Spleen (tissue), 7 donors: ENCODE data around the gene KLHDC8B.

Experiments
- POLR2A ChIP-seq, 3 donors: fragments of 450-650 bp; IDR thresholded peaks; one replicate each; pipeline ENCODE4 v1.5.1; 2017; ENCODE audit warnings: antibody characterized with exemption in 3 of 3, mild to moderate bottlenecking in 1 of 3
- POLR2AphosphoS5 ChIP-seq, 3 donors: sonication (generic); formaldehyde crosslinking; IDR thresholded peaks; one replicate each; pipeline ENCODE4 v1.5.1; 2017; ENCODE audit warnings: antibody characterized with exemption in 3 of 3
- TF ChIP-seq, protein P1 (sequence below), 11 experiments: fragments of 200-600 bp in 7 of 11; fragments of 450-650 bp in 4 of 11; sonication (generic) in 4 of 11; IDR thresholded peaks in 8 of 11; conservative IDR thresholded peaks in 3 of 11; 1 replicate in 7 of 11; 2 replicates in 4 of 11; pipeline versions ENCODE4 v1.4.0 to v1.8.0; 2016 to 2021; ENCODE audit warnings: antibody characterized with exemption in 11 of 11, inconsistent platforms in 4 of 11, mild to moderate bottlenecking in 1 of 11
- donor health status: DM: no; HTN: no; CAD: no; lungs with moderate emphysema.
- donor health status: DM: no; HTN: no; CAD: no.
- donor health status: DM: no; HTN: no; CAD: no.

DNA sequence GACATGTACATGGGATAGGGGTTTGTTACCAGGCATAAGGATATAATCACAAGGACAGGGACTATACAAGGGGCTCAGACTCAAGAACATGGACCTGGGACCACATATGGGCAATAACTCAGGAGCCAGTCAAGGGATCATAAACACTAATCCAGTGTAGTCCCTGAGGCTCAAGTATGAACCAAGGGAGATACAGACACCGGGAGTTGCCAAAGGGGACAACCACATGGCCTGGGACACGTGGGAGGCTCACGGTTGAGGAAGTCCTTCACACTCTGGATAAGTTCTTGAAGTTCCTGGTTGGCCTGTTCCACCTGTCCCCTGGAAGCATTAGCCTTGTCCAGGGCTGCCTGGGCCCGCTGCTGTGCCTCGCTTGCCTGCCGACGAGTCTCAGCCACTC is 48.9 kb upstream of the KLHDC8B start:
- TF ChIP-seq, protein P1, sequence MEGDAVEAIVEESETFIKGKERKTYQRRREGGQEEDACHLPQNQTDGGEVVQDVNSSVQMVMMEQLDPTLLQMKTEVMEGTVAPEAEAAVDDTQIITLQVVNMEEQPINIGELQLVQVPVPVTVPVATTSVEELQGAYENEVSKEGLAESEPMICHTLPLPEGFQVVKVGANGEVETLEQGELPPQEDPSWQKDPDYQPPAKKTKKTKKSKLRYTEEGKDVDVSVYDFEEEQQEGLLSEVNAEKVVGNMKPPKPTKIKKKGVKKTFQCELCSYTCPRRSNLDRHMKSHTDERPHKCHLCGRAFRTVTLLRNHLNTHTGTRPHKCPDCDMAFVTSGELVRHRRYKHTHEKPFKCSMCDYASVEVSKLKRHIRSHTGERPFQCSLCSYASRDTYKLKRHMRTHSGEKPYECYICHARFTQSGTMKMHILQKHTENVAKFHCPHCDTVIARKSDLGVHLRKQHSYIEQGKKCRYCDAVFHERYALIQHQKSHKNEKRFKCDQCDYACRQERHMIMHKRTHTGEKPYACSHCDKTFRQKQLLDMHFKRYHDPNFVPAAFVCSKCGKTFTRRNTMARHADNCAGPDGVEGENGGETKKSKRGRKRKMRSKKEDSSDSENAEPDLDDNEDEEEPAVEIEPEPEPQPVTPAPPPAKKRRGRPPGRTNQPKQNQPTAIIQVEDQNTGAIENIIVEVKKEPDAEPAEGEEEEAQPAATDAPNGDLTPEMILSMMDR (IDR thresholded peaks at IDR 0.05 in 8 of 11, conservative IDR thresholded peaks at IDR 0.05 in 3 of 11), result no peak
- TF ChIP-seq POLR2AphosphoS5 (IDR thresholded peaks at IDR 0.05), result no peak
- TF ChIP-seq POLR2A (IDR thresholded peaks at IDR 0.05), result no peak
